Keratinocyte (primary cell): Measurements from ENCODE around the gene UQCRQ. TPM values are rescaled to one million over a fixed set of nuclear protein-coding genes. Genes with fewer than 3 reads are reported as not detected.

Experiments used
- DNase-seq: peaks from one replicate; pipeline ENCODE4 v3.0.0-alpha.2; 2011; ENCODE audit warnings: low read depth, missing footprints, low spot score
- FAIRE-seq: peaks from 2 replicates; lab custom pipeline; 2011; peaks lifted over from hg19 to GRCh38; lab: Jason Lieb, UNC
- H2AFZ ChIP-seq: 2 replicates; pipeline ENCODE4 v1.6.0; 2012; ENCODE audit warnings: low read length, control low read depth, inconsistent platforms; ENCODE audit not compliant: control insufficient read depth
- H3K27ac ChIP-seq: 2 replicates; pipeline ENCODE4 v1.5.1; 2011; ENCODE audit warnings: low read length; ENCODE audit not compliant: control insufficient read depth, insufficient read depth
- H3K27me3 ChIP-seq: 3 replicates; pipeline ENCODE4 v1.6.0; 2011; ENCODE audit warnings: low read length; ENCODE audit not compliant: control insufficient read depth, insufficient read depth; ENCODE audit errors: extremely low read depth
- H3K36me3 ChIP-seq, 2 experiments: 2 replicates in 1 of 2; 3 replicates in 1 of 2; pipeline ENCODE4 v1.5.1; 2011; ENCODE audit warnings: low read length in 2 of 2, mild to moderate bottlenecking in 1 of 2; ENCODE audit not compliant: control insufficient read depth in 2 of 2, insufficient read depth in 2 of 2; ENCODE audit errors: extremely low read depth in 1 of 2
- H3K4me1 ChIP-seq: 3 replicates; pipeline ENCODE4 v1.5.1; 2011; ENCODE audit warnings: low read length; ENCODE audit not compliant: control insufficient read depth, insufficient read depth; ENCODE audit errors: extremely low read depth
- H3K4me2 ChIP-seq: 3 replicates; pipeline ENCODE4 v1.6.0; 2011; ENCODE audit warnings: low read depth, low read length; ENCODE audit not compliant: control insufficient read depth, insufficient read depth; ENCODE audit errors: extremely low read depth
- H3K4me3 ChIP-seq, 3 experiments: fragments of 200-600 bp in 1 of 3; sonication (generic) in 1 of 3; 2 replicates in 2 of 3; 3 replicates in 1 of 3; pipeline ENCODE4 v1.5.1; 2011 to 2016; ENCODE audit warnings: low read length in 3 of 3, mild to moderate bottlenecking in 3 of 3, control low read depth in 2 of 3, inconsistent platforms in 1 of 3, low read depth in 1 of 3, mixed read lengths in 1 of 3, mixed run types in 1 of 3, moderate library complexity in 1 of 3; ENCODE audit not compliant: control insufficient read depth in 2 of 3, insufficient read depth in 2 of 3; ENCODE audit errors: extremely low read depth in 1 of 3
- H3K79me2 ChIP-seq: 2 replicates; pipeline ENCODE4 v1.6.0; 2012; ENCODE audit warnings: low read length; ENCODE audit not compliant: control insufficient read depth, insufficient read depth
- H3K9ac ChIP-seq: 3 replicates; pipeline ENCODE4 v1.6.0; 2011; ENCODE audit warnings: low read length; ENCODE audit not compliant: control insufficient read depth, insufficient read depth; ENCODE audit errors: extremely low read depth
- H3K9me1 ChIP-seq: 3 replicates; pipeline ENCODE4 v1.6.0; 2011; ENCODE audit warnings: low read length; ENCODE audit not compliant: control insufficient read depth, insufficient read depth; ENCODE audit errors: extremely low read depth
- H3K9me3 ChIP-seq: 2 replicates; pipeline ENCODE4 v1.5.1; 2012; ENCODE audit warnings: low read depth, low read length; ENCODE audit not compliant: control insufficient read depth
- H4K20me1 ChIP-seq: 3 replicates; pipeline ENCODE4 v1.6.0; 2011; ENCODE audit warnings: low read length; ENCODE audit not compliant: control insufficient read depth, insufficient read depth; ENCODE audit errors: extremely low read depth
- CTCF ChIP-seq, 3 experiments: IDR thresholded peaks in 1 of 3; conservative IDR thresholded peaks in 1 of 3; optimal IDR thresholded peaks in 1 of 3; 2 replicates in 2 of 3; 3 replicates in 1 of 3; pipeline versions ENCODE3 to v1.5.1; 2011; ENCODE audit warnings: low read length in 3 of 3, mild to moderate bottlenecking in 3 of 3, moderate library complexity in 2 of 3, control low read depth in 1 of 3, inconsistent platforms in 1 of 3; ENCODE audit not compliant: insufficient read depth in 2 of 3; ENCODE audit errors: extremely low read depth in 1 of 3
- EZH2 ChIP-seq: IDR thresholded peaks from one replicate; pipeline ENCODE4 v1.6.1; 2012; ENCODE audit warnings: inconsistent platforms, mild to moderate bottlenecking, low read length, moderate library complexity
- dilution Hi-C: fragments of 300-500 bp; cut with MboI; formaldehyde crosslinking; loops from one replicate; pipeline ENCODE4 v1.7.0; 2020; ENCODE audit warnings: low sequenced_read_pairs; ENCODE audit not compliant: extremely low pct_ligation_motif_present
- polyA plus RNA-seq, 5 experiments: library from polyadenylated mRNA; depleted of rRNA in 3 of 5; stranded (reverse) in 3 of 5; stranded (forward) in 1 of 5; unstranded in 1 of 5; fragments of >200 nt; gene quantifications; 1 replicate in 1 of 5; 2 replicates in 3 of 5; 3 replicates in 1 of 5; pipeline versions ENCODE4 v1.2.1 to v1.2.3, GENCODE V29; 2011 to 2012; ENCODE audit warnings: missing spikeins in 2 of 5, low read depth in 1 of 5, low replicate concordance in 1 of 5

Gene UQCRQ
- polyA plus RNA-seq, 1 donor (not counting 4 experiments of a cell fraction or from before 2014, with no cell fraction given), result 488 TPM

DNA sequence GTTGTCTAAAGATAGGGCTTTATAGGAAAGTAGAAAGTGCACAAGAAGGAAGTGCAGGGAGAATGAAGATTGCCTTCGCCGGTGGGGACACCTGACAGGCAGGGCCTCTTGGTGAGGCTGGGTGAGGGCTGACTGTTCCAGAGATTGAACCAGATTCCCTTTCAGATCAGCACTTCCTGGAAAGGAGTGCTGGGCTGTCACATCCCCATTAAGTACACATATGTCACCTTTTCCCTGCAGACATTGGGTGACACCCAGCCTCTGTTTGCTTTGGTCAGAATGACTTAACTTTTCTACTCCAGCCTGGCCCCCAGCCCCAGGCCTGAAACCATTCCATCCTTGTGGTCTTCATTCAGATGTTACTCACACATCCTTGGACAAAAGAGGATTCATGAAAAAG is 28.6 kb upstream of the UQCRQ start:
- Histone ChIP-seq H2AFZ (no peak overlapping the region), H3K9me3 (no peaks in the 10 kb centered on the region), H3K4me3 (no peak overlapping the region), H3K36me3 (no peaks in the 10 kb centered on the region), H3K27ac (no peak overlapping the region), H3K9ac (no peak overlapping the region), H3K79me2 (no peaks in the 10 kb centered on the region), H3K9me1 (no peaks in the 10 kb centered on the region), H4K20me1 (no peaks in the 10 kb centered on the region), H3K4me1 (peaks cover 12% of the 10 kb centered on the region), H3K27me3 (no peaks in the 10 kb centered on the region), H3K4me2 (no peak overlapping the region)
- DNase-seq (no peak), FAIRE-seq (no peak)
- TF ChIP-seq EZH2, result no peak
- TF ChIP-seq CTCF (optimal IDR thresholded peaks at IDR 0.05 in 1 of 3, IDR thresholded peaks at IDR 0.05 in 1 of 3, conservative IDR thresholded peaks at IDR 0.05 in 1 of 3; ENCODE audit: extremely low read depth in 1 of 3, insufficient read depth in 2 of 3, low read length in 3 of 3), result no peak
- dilution Hi-C loops, result no loop called here

DNA sequence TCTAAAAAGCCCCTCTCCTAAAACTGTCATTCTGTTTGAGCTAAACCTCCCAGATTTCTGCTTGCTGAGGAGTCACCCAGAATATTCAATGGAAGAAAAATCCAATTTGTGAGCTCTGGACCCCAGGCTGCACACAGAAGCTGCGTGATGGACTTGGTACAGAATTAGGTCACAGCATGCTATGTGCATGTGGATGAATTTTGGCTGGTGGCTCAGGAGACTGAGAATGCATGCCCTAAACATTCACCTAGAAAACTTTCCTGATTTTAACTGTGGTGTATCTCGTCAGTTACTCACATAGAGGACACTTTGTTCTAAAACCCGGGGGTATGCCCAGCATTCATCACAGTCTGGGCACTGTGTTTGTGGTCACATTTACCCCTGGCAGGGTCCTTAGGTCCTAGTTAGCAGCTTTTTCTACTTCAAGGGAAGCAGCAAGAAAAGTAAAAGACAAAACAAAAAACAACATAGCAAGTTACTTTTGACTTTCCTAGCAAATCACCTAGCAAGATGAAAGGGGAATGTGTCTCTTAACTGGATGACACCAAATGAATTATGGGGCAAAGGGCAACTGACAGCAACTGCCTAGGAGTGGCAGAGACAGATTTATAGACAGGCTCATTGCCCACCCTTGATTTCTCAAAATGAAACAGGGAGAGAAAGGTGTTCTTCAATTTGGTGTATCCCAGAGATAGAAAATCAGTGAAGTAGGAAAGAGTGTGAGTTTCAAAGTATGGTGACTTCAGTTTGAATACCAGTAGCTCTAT is 27.7 kb upstream of the UQCRQ start:
- Histone ChIP-seq H2AFZ (no peak overlapping the region), H3K27ac (no peak overlapping the region)

More for the DNA sequence above, 27.7 kb upstream of the UQCRQ start:
- H3K36me3 ChIP-seq, result no peaks in the 10 kb centered on the region
- dilution Hi-C loops, result no loop called here
- no peaks in the 10 kb centered on the region for H3K9me1 ChIP-seq
- H4K20me1 ChIP-seq, result no peaks in the 10 kb centered on the region
- no peaks in the 10 kb centered on the region for H3K9me3 ChIP-seq
- FAIRE-seq, result no peak
- no peak overlapping the region for H3K4me3 ChIP-seq
- DNase-seq, result no peak
- H3K79me2 ChIP-seq, result no peaks in the 10 kb centered on the region
- no peak overlapping the region for H3K4me2 ChIP-seq
- no peaks in the 10 kb centered on the region for H3K27me3 ChIP-seq
- TF ChIP-seq EZH2, result no peak
- no peak overlapping the region for H3K9ac ChIP-seq
- H3K4me1 ChIP-seq, result peaks cover 12% of the 10 kb centered on the region
